A549 (cell line): ENCODE results near the gene TRAPPC12. TPM values are rescaled to one million over a fixed set of nuclear protein-coding genes. Genes with fewer than 3 reads are reported as not detected.

Experiments used
- ATAC-seq, 2 experiments: fragments of 200-7000 bp in 1 of 2; fragments of >200 bp in 1 of 2; cut with Nextera tagmentation in 1 of 2; cut with Tn5 transposase in 1 of 2; 3 replicates each; pipeline versions ENCODE4 v1.8.0 to v1.9.1; 2018 to 2020; ENCODE audit warnings: mild to moderate bottlenecking in 1 of 2, moderate library complexity in 1 of 2
- CTCF ChIA-PET: fragments of 300-600 bp; sonication (Branson Sonifier 250); formaldehyde crosslinking; extraction: SDS; loops from one replicate; lab custom pipeline; 2021; ENCODE audit warnings: antibody characterized with exemption, inconsistent platforms; lab: Yijun Ruan, JAX
- POLR2A ChIA-PET: fragments of 350-600 bp; formaldehyde crosslinking; extraction: SDS; loops from one replicate; lab custom pipeline; 2021; ENCODE audit warnings: antibody characterized with exemption, inconsistent platforms; lab: Yijun Ruan, JAX
- DNase-seq, 2 experiments: peaks; one replicate each; pipeline versions ENCODE4 v3.0.0 to v3.0.0-alpha.2; 2011 to 2016; ENCODE audit warnings: low read depth in 1 of 2, low spot score in 1 of 2
- FAIRE-seq: peaks from 2 replicates; lab custom pipeline; 2011; peaks lifted over from hg19 to GRCh38; lab: Jason Lieb, UNC
- H3K27ac ChIP-seq, 2 experiments: fragments of >200 bp; sonication (Bioruptor Twin); formaldehyde crosslinking; 3 replicates each; pipeline ENCODE4 v1.5.1; 2016 to 2017
- H3K4me1 ChIP-seq: fragments of >200 bp; sonication (Bioruptor Twin); formaldehyde crosslinking; 3 replicates; pipeline ENCODE4 v1.6.1; 2016
- H3K4me2 ChIP-seq: fragments of >200 bp; sonication (Bioruptor Twin); formaldehyde crosslinking; 3 replicates; pipeline ENCODE4 v1.6.1; 2016
- H3K4me3 ChIP-seq: fragments of >200 bp; sonication (Bioruptor Twin); formaldehyde crosslinking; 3 replicates; pipeline ENCODE4 v1.5.1; 2016
- H3K9me3 ChIP-seq: fragments of >200 bp; sonication (Bioruptor Twin); formaldehyde crosslinking; 3 replicates; pipeline ENCODE4 v1.6.1; 2016
- BHLHE40 ChIP-seq: IDR thresholded peaks from 2 replicates; pipeline ENCODE4 v1.6.1; 2012; ENCODE audit warnings: low read depth, low read length, inconsistent platforms
- CBX2 ChIP-seq: fragments of 200-600 bp; sonication (generic); IDR thresholded peaks from 2 replicates; pipeline ENCODE4 v1.6.1; 2016; ENCODE audit warnings: low read depth, mild to moderate bottlenecking, borderline replicate concordance
- CEBPB ChIP-seq, 2 experiments: fragments of >200 bp in 1 of 2; sonication (Bioruptor Twin) in 1 of 2; formaldehyde crosslinking in 1 of 2; IDR thresholded peaks; 2 replicates each; pipeline ENCODE4 v1.6.1; 2012 to 2016
- CHD4 ChIP-seq: fragments of 200-600 bp; sonication (generic); IDR thresholded peaks from 2 replicates; pipeline ENCODE4 v1.6.1; 2016; ENCODE audit warnings: antibody characterized with exemption, mild to moderate bottlenecking, borderline replicate concordance
- EHF ChIP-seq: fragments of 250-450 bp; sonication (Bioruptor Pico); IDR thresholded peaks from 2 replicates; pipeline ENCODE4 v1.5.0; 2020; ENCODE audit warnings: mild to moderate bottlenecking
- EP300 ChIP-seq, 2 experiments: fragments of >200 bp; sonication (Bioruptor Twin); formaldehyde crosslinking; IDR thresholded peaks; 2 replicates in 1 of 2; 3 replicates in 1 of 2; pipeline ENCODE4 v1.6.1; 2016 to 2017
- FOSB ChIP-seq: fragments of 250-450 bp; sonication (Bioruptor Pico); IDR thresholded peaks from 2 replicates; pipeline ENCODE4 v1.5.0; 2020; ENCODE audit warnings: mild to moderate bottlenecking, moderate library complexity
- FOSL2 ChIP-seq, 2 experiments: fragments of 450-650 bp in 1 of 2; fragments of >200 bp in 1 of 2; sonication (Bioruptor Twin) in 1 of 2; formaldehyde crosslinking; IDR thresholded peaks; 2 replicates each; pipeline versions ENCODE4 v1.5.0 to v1.6.1; 2016 to 2020; ENCODE audit warnings: mild to moderate bottlenecking in 1 of 2, moderate library complexity in 1 of 2
- FOXS1 ChIP-seq: fragments of 250-450 bp; sonication (Bioruptor Pico); IDR thresholded peaks from 2 replicates; pipeline ENCODE4 v1.5.0; 2020; ENCODE audit warnings: mild to moderate bottlenecking, moderate library complexity
- HDAC2 ChIP-seq: fragments of 200-600 bp; sonication (generic); IDR thresholded peaks from 2 replicates; pipeline ENCODE4 v1.6.1; 2016
- HEYL ChIP-seq: fragments of 250-450 bp; sonication (Bioruptor Pico); IDR thresholded peaks from 2 replicates; pipeline ENCODE4 v1.8.0; 2021; ENCODE audit warnings: mild to moderate bottlenecking, moderate library complexity
- JUN ChIP-seq, 2 experiments: fragments of >200 bp; sonication (Bioruptor Twin); formaldehyde crosslinking; IDR thresholded peaks; 2 replicates in 1 of 2; 3 replicates in 1 of 2; pipeline ENCODE4 v1.6.1; 2016 to 2017
- MAFK ChIP-seq: fragments of 450-650 bp; IDR thresholded peaks from 2 replicates; pipeline ENCODE4 v1.6.1; 2014; ENCODE audit not compliant: partially characterized antibody
- MYC ChIP-seq: IDR thresholded peaks from 2 replicates; pipeline ENCODE4 v1.6.1; 2012; ENCODE audit warnings: mild to moderate bottlenecking, inconsistent platforms, low read length, improper control_type of control experiment, borderline replicate concordance
- NPAS2 ChIP-seq: fragments of 250-450 bp; sonication (Bioruptor Pico); IDR thresholded peaks from 2 replicates; pipeline ENCODE4 v1.8.0; 2022; ENCODE audit warnings: mild to moderate bottlenecking, moderate library complexity, borderline replicate concordance
- POLR2AphosphoS2 ChIP-seq: conservative IDR thresholded peaks from 2 replicates; pipeline ENCODE4 v1.6.1; 2012; ENCODE audit warnings: low read length, improper control_type of control experiment, inconsistent platforms
- RCOR1 ChIP-seq: fragments of 150-350 bp; IDR thresholded peaks from 2 replicates; pipeline ENCODE4 v1.6.1; 2014; ENCODE audit warnings: antibody characterized with exemption, low read length, low read depth
- SMC3 ChIP-seq: fragments of >200 bp; sonication (Bioruptor Twin); formaldehyde crosslinking; IDR thresholded peaks from 3 replicates; pipeline ENCODE4 v1.6.1; 2018; ENCODE audit warnings: inconsistent platforms
- TFCP2L1 ChIP-seq: fragments of 250-450 bp; sonication (Bioruptor Pico); IDR thresholded peaks from 2 replicates; pipeline ENCODE4 v1.5.0; 2021; ENCODE audit warnings: mild to moderate bottlenecking
- TP53 ChIP-seq: fragments of 250-450 bp; sonication (Bioruptor Pico); IDR thresholded peaks from 2 replicates; pipeline ENCODE4 v1.5.0; 2021; ENCODE audit warnings: mild to moderate bottlenecking, moderate library complexity
- ZC3H11A ChIP-seq: fragments of 450-650 bp; IDR thresholded peaks from 2 replicates; pipeline ENCODE4 v1.6.1; 2014; ENCODE audit warnings: antibody characterized with exemption, mild to moderate bottlenecking
- ZFP36 ChIP-seq: fragments of 450-650 bp; IDR thresholded peaks from 2 replicates; pipeline ENCODE4 v1.6.1; 2014; ENCODE audit warnings: borderline replicate concordance; ENCODE audit not compliant: partially characterized antibody
- WGBS: methylation state at CpG from one replicate; pipeline ENCODE4 v1.1.6; 2017; ENCODE audit errors: missing lambda C conversion rate; 5-methylcytosine and 5-hydroxymethylcytosine counted together
- polyA plus RNA-seq, 4 experiments: library from polyadenylated mRNA; depleted of rRNA in 3 of 4; stranded (reverse); fragments of >200 nt; fragmentation: RNase III in 1 of 4; extraction: RNeasy Plus Mini Kit Qiagen cat#74134 plus additional on column Dnase treatment in 1 of 4; gene quantifications; 2 replicates in 3 of 4; 3 replicates in 1 of 4; pipeline ENCODE4 v1.2.3, GENCODE V29; 2011 to 2017
- TF ChIP-seq, protein P1 (sequence below): fragments of 200-600 bp; sonication (generic); IDR thresholded peaks from 2 replicates; pipeline ENCODE4 v1.6.1; 2016; ENCODE audit warnings: antibody characterized with exemption, mild to moderate bottlenecking, moderate library complexity
- TF ChIP-seq, protein P2 (sequence below): fragments of 450-650 bp; IDR thresholded peaks from 2 replicates; pipeline ENCODE4 v1.6.1; 2014; ENCODE audit warnings: antibody characterized with exemption
- TF ChIP-seq, protein P3 (sequence below): fragments of 250-450 bp; sonication (Bioruptor Pico); IDR thresholded peaks from 2 replicates; pipeline ENCODE4 v1.5.0; 2021; ENCODE audit warnings: mild to moderate bottlenecking, moderate library complexity, borderline replicate concordance
- TF ChIP-seq, protein P4 (sequence below): fragments of >200 bp; sonication (Bioruptor Twin); formaldehyde crosslinking; IDR thresholded peaks from 3 replicates; pipeline ENCODE4 v1.6.1; 2016

The TRAPPC12 gene
- polyA plus RNA-seq, 2 of the 4 experiments (the other 2 are of a cell fraction): 42.3 to 55.0 TPM

DNA sequence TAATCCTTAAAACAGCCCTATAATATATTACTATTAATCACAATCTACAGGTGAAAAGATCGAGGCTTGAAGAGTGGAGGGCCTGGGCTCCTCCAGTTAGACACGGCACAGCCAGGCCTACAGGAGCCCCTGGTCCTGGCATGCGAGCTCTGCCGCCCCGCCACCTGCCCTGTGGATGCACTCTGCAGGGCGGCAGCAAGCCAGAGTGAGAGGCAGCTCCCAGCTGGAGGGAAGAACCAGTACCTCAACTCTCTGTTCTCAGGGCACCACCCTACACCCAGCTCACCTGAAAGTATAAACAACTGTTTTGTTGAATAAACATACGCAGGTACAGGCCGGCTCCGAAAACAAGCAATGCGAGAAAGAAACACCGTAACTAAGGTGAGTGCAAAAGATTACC lies 36.5 kb upstream of the TRAPPC12 start:
- no peak for DNase-seq
- CTCF ChIA-PET: no interaction called here
- Histone ChIP-seq H3K4me1 (no peaks in the 10 kb centered on the region), H3K9me3 (no peaks in the 10 kb centered on the region), H3K27ac (no peak overlapping the region), H3K4me2 (no peak overlapping the region), H3K4me3 (no peak overlapping the region)
- TF ChIP-seq, protein P1, sequence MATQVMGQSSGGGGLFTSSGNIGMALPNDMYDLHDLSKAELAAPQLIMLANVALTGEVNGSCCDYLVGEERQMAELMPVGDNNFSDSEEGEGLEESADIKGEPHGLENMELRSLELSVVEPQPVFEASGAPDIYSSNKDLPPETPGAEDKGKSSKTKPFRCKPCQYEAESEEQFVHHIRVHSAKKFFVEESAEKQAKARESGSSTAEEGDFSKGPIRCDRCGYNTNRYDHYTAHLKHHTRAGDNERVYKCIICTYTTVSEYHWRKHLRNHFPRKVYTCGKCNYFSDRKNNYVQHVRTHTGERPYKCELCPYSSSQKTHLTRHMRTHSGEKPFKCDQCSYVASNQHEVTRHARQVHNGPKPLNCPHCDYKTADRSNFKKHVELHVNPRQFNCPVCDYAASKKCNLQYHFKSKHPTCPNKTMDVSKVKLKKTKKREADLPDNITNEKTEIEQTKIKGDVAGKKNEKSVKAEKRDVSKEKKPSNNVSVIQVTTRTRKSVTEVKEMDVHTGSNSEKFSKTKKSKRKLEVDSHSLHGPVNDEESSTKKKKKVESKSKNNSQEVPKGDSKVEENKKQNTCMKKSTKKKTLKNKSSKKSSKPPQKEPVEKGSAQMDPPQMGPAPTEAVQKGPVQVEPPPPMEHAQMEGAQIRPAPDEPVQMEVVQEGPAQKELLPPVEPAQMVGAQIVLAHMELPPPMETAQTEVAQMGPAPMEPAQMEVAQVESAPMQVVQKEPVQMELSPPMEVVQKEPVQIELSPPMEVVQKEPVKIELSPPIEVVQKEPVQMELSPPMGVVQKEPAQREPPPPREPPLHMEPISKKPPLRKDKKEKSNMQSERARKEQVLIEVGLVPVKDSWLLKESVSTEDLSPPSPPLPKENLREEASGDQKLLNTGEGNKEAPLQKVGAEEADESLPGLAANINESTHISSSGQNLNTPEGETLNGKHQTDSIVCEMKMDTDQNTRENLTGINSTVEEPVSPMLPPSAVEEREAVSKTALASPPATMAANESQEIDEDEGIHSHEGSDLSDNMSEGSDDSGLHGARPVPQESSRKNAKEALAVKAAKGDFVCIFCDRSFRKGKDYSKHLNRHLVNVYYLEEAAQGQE: no peak
- TF ChIP-seq, protein P2, sequence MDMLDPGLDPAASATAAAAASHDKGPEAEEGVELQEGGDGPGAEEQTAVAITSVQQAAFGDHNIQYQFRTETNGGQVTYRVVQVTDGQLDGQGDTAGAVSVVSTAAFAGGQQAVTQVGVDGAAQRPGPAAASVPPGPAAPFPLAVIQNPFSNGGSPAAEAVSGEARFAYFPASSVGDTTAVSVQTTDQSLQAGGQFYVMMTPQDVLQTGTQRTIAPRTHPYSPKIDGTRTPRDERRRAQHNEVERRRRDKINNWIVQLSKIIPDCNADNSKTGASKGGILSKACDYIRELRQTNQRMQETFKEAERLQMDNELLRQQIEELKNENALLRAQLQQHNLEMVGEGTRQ: no peak
- TF ChIP-seq HDAC2 (no peak), HEYL (CRISPR knock-in tag) (no peak), EP300 (IDR thresholded peaks at IDR 0.05) (no peak), TP53 (no peak), NPAS2 (CRISPR knock-in tag) (no peak), ZC3H11A (no peak), RCOR1 (no peak), SMC3 (no peak), MYC (no peak), CBX2 (no peak), CEBPB (IDR thresholded peaks at IDR 0.05) (no peak), EHF (CRISPR knock-in tag) (no peak), POLR2AphosphoS2 (no peak), TFCP2L1 (CRISPR knock-in tag) (no peak), ZFP36 (no peak), CHD4 (no peak)
- no peak; a peak in 1 of 6 replicates for ATAC-seq
- POLR2A ChIA-PET: no interaction called here
- 93% methylated on average over 11 of the region's 11 CpGs for WGBS
- no peak for FAIRE-seq

- no peak for ATAC-seq
- POLR2A ChIA-PET: no interaction called here
- TF ChIP-seq TFCP2L1 (CRISPR knock-in tag): no peak
- TF ChIP-seq FOXS1 (CRISPR knock-in tag): no peak
- no peak for TF ChIP-seq POLR2AphosphoS2
- TF ChIP-seq JUN (IDR thresholded peaks at IDR 0.05): no peak
- TF ChIP-seq, protein P3, sequence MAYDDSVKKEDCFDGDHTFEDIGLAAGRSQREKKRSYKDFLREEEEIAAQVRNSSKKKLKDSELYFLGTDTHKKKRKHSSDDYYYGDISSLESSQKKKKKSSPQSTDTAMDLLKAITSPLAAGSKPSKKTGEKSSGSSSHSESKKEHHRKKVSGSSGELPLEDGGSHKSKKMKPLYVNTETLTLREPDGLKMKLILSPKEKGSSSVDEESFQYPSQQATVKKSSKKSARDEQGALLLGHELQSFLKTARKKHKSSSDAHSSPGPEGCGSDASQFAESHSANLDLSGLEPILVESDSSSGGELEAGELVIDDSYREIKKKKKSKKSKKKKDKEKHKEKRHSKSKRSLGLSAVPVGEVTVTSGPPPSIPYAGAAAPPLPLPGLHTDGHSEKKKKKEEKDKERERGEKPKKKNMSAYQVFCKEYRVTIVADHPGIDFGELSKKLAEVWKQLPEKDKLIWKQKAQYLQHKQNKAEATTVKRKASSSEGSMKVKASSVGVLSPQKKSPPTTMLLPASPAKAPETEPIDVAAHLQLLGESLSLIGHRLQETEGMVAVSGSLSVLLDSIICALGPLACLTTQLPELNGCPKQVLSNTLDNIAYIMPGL (CRISPR knock-in tag): no peak
- no peak for TF ChIP-seq FOSB (CRISPR knock-in tag)
- TF ChIP-seq BHLHE40: no peak
- no peak for TF ChIP-seq CHD4
- TF ChIP-seq, protein P4, sequence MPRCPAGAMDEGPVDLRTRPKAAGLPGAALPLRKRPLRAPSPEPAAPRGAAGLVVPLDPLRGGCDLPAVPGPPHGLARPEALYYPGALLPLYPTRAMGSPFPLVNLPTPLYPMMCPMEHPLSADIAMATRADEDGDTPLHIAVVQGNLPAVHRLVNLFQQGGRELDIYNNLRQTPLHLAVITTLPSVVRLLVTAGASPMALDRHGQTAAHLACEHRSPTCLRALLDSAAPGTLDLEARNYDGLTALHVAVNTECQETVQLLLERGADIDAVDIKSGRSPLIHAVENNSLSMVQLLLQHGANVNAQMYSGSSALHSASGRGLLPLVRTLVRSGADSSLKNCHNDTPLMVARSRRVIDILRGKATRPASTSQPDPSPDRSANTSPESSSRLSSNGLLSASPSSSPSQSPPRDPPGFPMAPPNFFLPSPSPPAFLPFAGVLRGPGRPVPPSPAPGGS: no peak
- no peak for TF ChIP-seq MAFK
- TF ChIP-seq, protein P1: no peak
- TF ChIP-seq FOSL2 (IDR thresholded peaks at IDR 0.05): no peak
- no peak for TF ChIP-seq FOSL2 (CRISPR knock-in tag; IDR thresholded peaks at IDR 0.05)
- TF ChIP-seq ZC3H11A: no peak
- no peak overlapping the region for H3K27ac ChIP-seq
- H3K4me2 ChIP-seq: no peak overlapping the region
- no peak for DNase-seq
- WGBS: 94% methylated on average over 6 of the region's 6 CpGs
- CTCF ChIA-PET: no interaction called here
- H3K9me3 ChIP-seq: no peaks in the 10 kb centered on the region
- no peaks in the 10 kb centered on the region for H3K4me1 ChIP-seq
- no peak for FAIRE-seq
- H3K4me3 ChIP-seq: no peak overlapping the region
Measured at GRCh38 chr2:3344897-3345296, 34.6 kb upstream of the TRAPPC12 start.
